GM12891 (cell line): ENCODE measurements around the gene DNAJC5.

Source experiments
- PAX5 ChIP-seq: IDR thresholded peaks from 2 replicates; pipeline ENCODE4 v1.6.1; 2011; ENCODE audit warnings: low read length, moderate library complexity, mild to moderate bottlenecking; ENCODE audit not compliant: insufficient read depth, severe bottlenecking
- POLR2A ChIP-seq: IDR thresholded peaks from 2 replicates; pipeline ENCODE4 v1.6.1; 2011; ENCODE audit warnings: low read depth, low read length, control low read depth
- POLR2AphosphoS5 ChIP-seq: IDR thresholded peaks from 2 replicates; pipeline ENCODE4 v1.6.1; 2011; ENCODE audit warnings: low read depth, low read length, control low read depth
- POU2F2 ChIP-seq: IDR thresholded peaks from 2 replicates; pipeline ENCODE4 v1.6.1; 2011; ENCODE audit warnings: low read depth, mild to moderate bottlenecking, control low read depth, low read length, moderate library complexity
- SPI1 ChIP-seq: IDR thresholded peaks from 2 replicates; pipeline ENCODE4 v1.6.1; 2011; ENCODE audit warnings: low read depth, low read length, control low read depth
- TAF1 ChIP-seq: IDR thresholded peaks from 2 replicates; pipeline ENCODE4 v1.6.1; 2011; ENCODE audit warnings: low read depth, low read length, control low read depth

DNA sequence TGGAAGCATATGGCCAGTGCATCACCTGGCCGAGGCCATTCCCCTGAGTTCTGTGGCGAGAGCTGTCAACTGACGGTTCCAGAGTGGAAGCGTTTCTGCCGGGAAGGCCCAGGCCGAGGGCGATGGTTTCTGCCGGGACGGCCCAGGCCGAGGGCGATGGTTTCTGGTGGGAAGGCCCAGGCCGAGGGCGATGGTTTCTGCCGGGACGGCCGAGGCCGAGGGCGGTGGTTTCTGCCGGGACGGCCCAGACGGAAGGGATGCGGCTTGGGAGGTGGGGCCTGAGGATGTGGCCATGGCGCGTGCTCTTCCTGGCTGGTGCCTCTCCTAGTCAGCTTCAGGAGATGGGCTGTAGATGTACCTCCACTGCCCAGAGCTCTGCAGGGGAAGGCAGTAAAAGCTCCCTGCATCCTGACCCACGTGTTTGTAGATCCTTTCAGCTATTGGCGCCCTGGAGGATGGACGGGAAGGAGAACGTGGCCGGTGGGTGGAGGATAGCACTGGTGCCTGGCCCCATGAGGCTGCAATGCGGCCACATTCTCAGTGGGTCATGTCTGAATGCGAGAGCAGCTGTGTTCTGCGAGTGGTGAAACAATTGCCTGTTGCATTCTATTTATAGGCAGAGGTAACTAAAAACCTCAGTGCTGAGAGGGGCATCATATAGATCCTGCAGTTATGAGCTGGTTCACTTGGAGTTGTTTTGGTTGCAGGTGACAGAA lies 17.0 kb upstream of the DNAJC5 start:
- TF ChIP-seq POLR2A (no peak), POLR2AphosphoS5 (no peak), SPI1 (no peak), TAF1 (no peak), PAX5 (no peak), POU2F2 (no peak)
